Ovary (tissue), 9 donors: Measurements from ENCODE around the gene FBXO28. TPM values are rescaled to one million over a fixed set of nuclear protein-coding genes. Genes with fewer than 3 reads are reported as not detected.

Source experiments
- DNase-seq, 5 donors: peaks; one replicate each; pipeline ENCODE4 v3.0.0-alpha.2; 2019 to 2020
- H3K27ac ChIP-seq, 2 donors: fragments of 200-600 bp; one replicate each; pipeline versions ENCODE4 v1.5.1 to v1.8.0; 2019 to 2022
- H3K27me3 ChIP-seq: fragments of 200-600 bp; one replicate; pipeline ENCODE4 v1.8.0; 2022
- H3K36me3 ChIP-seq: fragments of 200-600 bp; sonication (generic); one replicate; pipeline ENCODE4 v1.5.1; 2019
- H3K4me1 ChIP-seq: one replicate; pipeline ENCODE4 v1.8.1; 2013; ENCODE audit warnings: mild to moderate bottlenecking, moderate library complexity; ENCODE audit not compliant: insufficient read depth
- H3K4me3 ChIP-seq: fragments of 200-600 bp; sonication (generic); one replicate; pipeline ENCODE4 v1.5.1; 2017
- H3K9me3 ChIP-seq, 2 donors: fragments of 200-600 bp in 1 of 2; sonication (generic) in 1 of 2; one replicate each; pipeline versions ENCODE4 v1.5.1 to v1.8.1; 2013 to 2019; ENCODE audit warnings: mild to moderate bottlenecking in 1 of 2, moderate library complexity in 1 of 2
- EP300 ChIP-seq: sonication (generic); formaldehyde crosslinking; IDR thresholded peaks from one replicate; pipeline ENCODE4 v1.6.1; 2017; ENCODE audit warnings: antibody characterized with exemption
- POLR2A ChIP-seq: fragments of 450-650 bp; IDR thresholded peaks from one replicate; pipeline ENCODE4 v1.6.1; 2017; ENCODE audit warnings: antibody characterized with exemption, mild to moderate bottlenecking, moderate library complexity
- WGBS, 3 donors: extraction: QIAGEN DNeasy Blood & Tissue Kit in 1 of 3; methylation state at CpG; one replicate each; pipeline versions ENCODE4 v1.1.5 to v1.1.7; 2013 to 2017; 5-methylcytosine and 5-hydroxymethylcytosine counted together
- intact Hi-C, 4 donors: fragments of 100-400 bp; cut with DNase I; formaldehyde crosslinking; loops; one replicate each; pipeline versions ENCODE4 v1.11.0 to v1.15.1; 2022 to 2023
- polyA plus RNA-seq, 2 donors: library from polyadenylated mRNA; stranded (reverse); fragments of 200-250 nt in 1 of 2; fragments of 350-450 nt in 1 of 2; fragmentation: Illumina TruSeq in 1 of 2; extraction: RNeasy Lipid Tissue Mini Kit (QIAGEN cat#74804) in 1 of 2; gene quantifications; one replicate each; pipeline ENCODE4 v1.2.3, GENCODE V29; 2013 to 2014
- total RNA-seq, 7 donors: library from RNA; depleted of rRNA in 2 of 7; stranded (reverse); fragments of >200 nt in 2 of 7; fragmentation: NEBNext Ultra II Directional in 3 of 7; extraction: Animal tissue kit (Norgen Biotek cat#: 25700) in 3 of 7; gene quantifications; one replicate each; pipeline versions ENCODE4 v1.1.0 to v1.2.4, GENCODE V29; 2016 to 2023
- TF ChIP-seq, protein P1 (sequence below), 3 donors: fragments of 450-650 bp in 2 of 3; fragments of 200-600 bp in 1 of 3; IDR thresholded peaks; one replicate each; pipeline versions ENCODE4 v1.5.1 to v1.8.0; 2016 to 2022; ENCODE audit warnings: antibody characterized with exemption in 3 of 3, mild to moderate bottlenecking in 1 of 3
- donor health status: DM: no; HTN: no; CAD: no; lungs with moderate emphysema.
- donor health status: DM: no; HTN: no; CAD: no.
- donor health status: Bipolar disorder and iron deficiency.
- donor health status: DM: yes; HTN: yes; CAD: no.
- donor health status: DM: no; HTN: no; CAD: no.
- donor health status: DM: yes; HTN: yes; CAD: no.

The FBXO28 gene
- total and polyA plus RNA-seq, 9 donors = 11.2 to 31.7 (median 26.3) TPM

DNA sequence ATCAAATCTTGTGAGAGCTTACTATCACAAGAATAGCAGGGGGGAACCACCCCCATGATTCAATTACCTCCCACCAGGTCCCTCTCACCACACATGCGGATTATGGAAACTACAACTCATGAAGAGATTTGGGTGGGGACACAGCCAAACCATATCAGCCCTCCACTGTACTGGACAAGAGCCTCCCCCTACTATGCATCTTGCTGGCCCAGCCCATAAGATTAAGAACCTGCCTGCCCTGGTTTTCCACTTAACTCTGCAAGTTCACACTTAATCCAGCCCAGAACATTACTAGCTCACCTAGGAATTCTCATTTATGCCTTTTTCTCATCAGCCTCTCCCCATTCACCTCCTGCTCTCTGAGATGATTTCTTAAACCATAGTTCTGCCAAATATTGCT is 18.0 kb upstream of the FBXO28 start:
- intact Hi-C loops = no loop called here
- Histone ChIP-seq H3K27ac (no peak overlapping the region), H3K4me3 (no peak overlapping the region), H3K36me3 (no peaks in the 10 kb centered on the region), H3K4me1 (no peaks in the 10 kb centered on the region), H3K9me3 (no peaks in the 10 kb centered on the region), H3K27me3 (no peaks in the 10 kb centered on the region)
- TF ChIP-seq POLR2A = no peak
- TF ChIP-seq, protein P1, sequence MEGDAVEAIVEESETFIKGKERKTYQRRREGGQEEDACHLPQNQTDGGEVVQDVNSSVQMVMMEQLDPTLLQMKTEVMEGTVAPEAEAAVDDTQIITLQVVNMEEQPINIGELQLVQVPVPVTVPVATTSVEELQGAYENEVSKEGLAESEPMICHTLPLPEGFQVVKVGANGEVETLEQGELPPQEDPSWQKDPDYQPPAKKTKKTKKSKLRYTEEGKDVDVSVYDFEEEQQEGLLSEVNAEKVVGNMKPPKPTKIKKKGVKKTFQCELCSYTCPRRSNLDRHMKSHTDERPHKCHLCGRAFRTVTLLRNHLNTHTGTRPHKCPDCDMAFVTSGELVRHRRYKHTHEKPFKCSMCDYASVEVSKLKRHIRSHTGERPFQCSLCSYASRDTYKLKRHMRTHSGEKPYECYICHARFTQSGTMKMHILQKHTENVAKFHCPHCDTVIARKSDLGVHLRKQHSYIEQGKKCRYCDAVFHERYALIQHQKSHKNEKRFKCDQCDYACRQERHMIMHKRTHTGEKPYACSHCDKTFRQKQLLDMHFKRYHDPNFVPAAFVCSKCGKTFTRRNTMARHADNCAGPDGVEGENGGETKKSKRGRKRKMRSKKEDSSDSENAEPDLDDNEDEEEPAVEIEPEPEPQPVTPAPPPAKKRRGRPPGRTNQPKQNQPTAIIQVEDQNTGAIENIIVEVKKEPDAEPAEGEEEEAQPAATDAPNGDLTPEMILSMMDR (IDR thresholded peaks at IDR 0.05) = no peak
- no peak for TF ChIP-seq EP300
- WGBS, 3 donors = 78 to 87% (median 81%) methylated on average over 1 of the region's 1 CpG
- DNase-seq = no peak

DNA sequence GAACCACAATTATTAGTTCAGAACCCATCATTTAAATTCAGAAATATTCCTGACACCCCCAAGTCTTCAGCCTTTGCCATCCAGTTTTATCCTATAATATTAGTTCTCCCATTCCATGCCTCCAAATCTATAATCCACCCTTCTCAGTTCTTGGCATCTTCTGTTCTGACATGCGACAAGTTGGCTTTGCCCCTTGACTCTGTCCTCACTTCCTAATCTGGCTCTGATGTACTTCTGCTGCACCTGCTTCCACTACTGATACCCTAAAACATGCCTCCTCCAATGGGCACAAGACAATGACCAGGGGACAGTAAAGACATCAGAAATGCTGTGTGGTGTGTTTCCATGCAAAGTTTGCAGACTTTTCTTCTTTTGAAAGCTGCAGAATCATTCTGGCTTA is 17.1 kb upstream of the FBXO28 start:
- Histone ChIP-seq H3K9me3 (no peaks in the 10 kb centered on the region), H3K4me1 (no peaks in the 10 kb centered on the region), H3K36me3 (no peaks in the 10 kb centered on the region), H3K27me3 (no peaks in the 10 kb centered on the region), H3K4me3 (no peak overlapping the region), H3K27ac (no peak overlapping the region)
- intact Hi-C loops = no loop called here
- no peak for TF ChIP-seq POLR2A
- TF ChIP-seq, protein P1 (IDR thresholded peaks at IDR 0.05) = no peak
- TF ChIP-seq EP300 = no peak
- 81 to 97% (median 90%) methylated on average over 1 of the region's 1 CpG for WGBS, 3 donors
- no peak for DNase-seq

DNA sequence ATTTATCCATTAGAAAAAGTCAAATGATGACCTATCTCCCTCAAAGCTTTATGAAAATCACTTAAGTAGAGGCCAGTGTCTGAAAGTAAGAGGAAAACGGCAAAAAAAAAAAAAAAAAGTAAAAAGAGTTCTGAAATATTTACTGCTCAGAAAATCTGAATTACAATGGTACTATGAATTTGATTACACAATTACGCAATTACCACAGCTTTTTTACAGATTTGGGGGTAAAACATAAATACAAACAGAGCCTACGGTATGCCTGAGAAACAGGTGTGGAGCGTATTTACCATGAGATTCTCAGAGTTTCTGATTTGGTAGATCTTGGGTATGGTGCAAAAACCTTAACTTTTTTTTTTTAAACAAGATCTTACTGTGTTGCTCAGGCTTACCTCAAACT is 15.9 kb upstream of the FBXO28 start:
- intact Hi-C loops = no loop called here
- no peak overlapping the region for H3K4me3 ChIP-seq
- 83 to 90% (median 90%) methylated on average over 4 of the region's 4 CpGs for WGBS, 3 donors
- no peak overlapping the region for H3K27ac ChIP-seq
- no peak for TF ChIP-seq EP300
- no peak for TF ChIP-seq POLR2A
- TF ChIP-seq, protein P1 (IDR thresholded peaks at IDR 0.05) = no peak
- H3K36me3 ChIP-seq = no peaks in the 10 kb centered on the region
- H3K4me1 ChIP-seq = no peaks in the 10 kb centered on the region
- no peaks in the 10 kb centered on the region for H3K27me3 ChIP-seq
- DNase-seq = no peak
- no peaks in the 10 kb centered on the region for H3K9me3 ChIP-seq

DNA sequence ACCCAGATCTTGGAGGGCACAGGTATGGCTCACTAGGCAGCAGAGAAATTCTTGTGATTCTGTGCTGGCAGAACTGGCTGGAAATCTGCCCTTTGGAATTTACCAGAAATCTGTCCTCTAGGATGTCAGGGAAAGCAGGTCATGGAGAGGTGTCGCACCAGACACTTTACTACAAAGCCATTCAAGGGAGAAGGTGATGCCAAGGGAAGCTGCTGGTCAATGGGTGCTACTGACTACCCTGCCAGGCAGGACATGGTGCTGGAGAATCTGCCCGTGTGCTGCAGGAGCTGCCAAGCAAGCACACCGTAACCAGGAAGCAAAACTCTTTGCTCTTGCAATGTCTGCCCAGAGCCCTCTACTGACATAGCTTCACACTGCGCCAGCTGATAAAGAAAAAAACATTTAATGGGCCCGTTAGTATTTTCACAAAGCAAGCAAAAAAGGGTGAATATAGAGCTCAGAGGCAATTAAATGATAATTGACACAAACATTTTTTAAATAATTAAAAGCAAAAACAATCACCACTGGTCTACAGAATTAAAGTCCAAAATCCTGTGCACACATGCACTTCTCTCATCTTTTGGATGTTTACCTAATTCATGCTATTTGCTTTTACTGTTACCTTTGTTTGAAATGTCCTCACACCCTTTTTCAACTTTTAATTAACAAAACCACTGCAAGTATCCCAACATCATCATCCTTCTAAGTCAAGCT is 7.2 kb upstream of the FBXO28 start:
- Histone ChIP-seq H3K4me1 (no peaks in the 10 kb centered on the region), H3K27me3 (no peaks in the 10 kb centered on the region), H3K36me3 (no peaks in the 10 kb centered on the region), H3K9me3 (no peaks in the 10 kb centered on the region), H3K4me3 (no peak overlapping the region), H3K27ac (no peak overlapping the region)
- intact Hi-C loops = no loop called here
- TF ChIP-seq POLR2A (no peak), EP300 (no peak)
- TF ChIP-seq, protein P1 (IDR thresholded peaks at IDR 0.05) = no peak
- DNase-seq = no peak
- WGBS, 3 donors = 32 to 34% (median 34%) methylated on average over 5 of the region's 5 CpGs
